ENCODE data around the gene AURKB. TPM values are rescaled to one million over a fixed set of nuclear protein-coding genes. Genes with fewer than 3 reads are reported as not detected.

Gene AURKB
- total and polyA plus RNA-seq, 10 donors: 2.4 to 30.9 (median 10.5) TPM

- WGBS, 5 donors: 13 to 19% (median 15%) methylated on average over 10 of the region's 10 CpGs
- no peak for TF ChIP-seq POLR2AphosphoS5 (IDR thresholded peaks at IDR 0.05)
- TF ChIP-seq POLR2A (IDR thresholded peaks at IDR 0.05): no peak
- no peak for TF ChIP-seq CTCF (IDR thresholded peaks at IDR 0.05 in 8 of 11, conservative IDR thresholded peaks at IDR 0.05 in 3 of 11)
Observed at GRCh38 chr17:8249621-8250500, 39.5 kb upstream of the AURKB start.

GRCh38 chr17:8248751-8249607 is 38.6 kb upstream of the AURKB start, which contains the start of gene PFAS:
TSS of gene PFAS (plus strand) at chr17:8249289. CDS start at chr17:8253938, 4,649 bp downstream.
- intact Hi-C loops (cut with DNase I; ENCODE audit: low total_unique reads): no loop called here
- Histone ChIP-seq H3K9me3 (no peaks in the 10 kb centered on the region), H3K4me3 (peak within 1 kb of the TSS; percentile 62 to 90 (median 77)), H3K4me1 (peaks cover 7 to 45% (median 38%) of the 10 kb centered on the region in 6 donors), H3K27ac (peak within 1 kb of the TSS; percentile 99 to 100 (median 99)), H3K27me3 (replicated peaks in 1 of 7) (no peaks in the 10 kb centered on the region), H3K36me3 (peaks cover 0 to 23% (median 11%) of the 10 kb centered on the region in 6 donors)
- 0 to 1% (median 0%) methylated on average over 30 to 58 of the region's 58 CpGs for WGBS, 5 donors
- peak; percentile 90 to 95 (median 92) for TF ChIP-seq POLR2AphosphoS5 (IDR thresholded peaks at IDR 0.05)
- TF ChIP-seq CTCF (IDR thresholded peaks at IDR 0.05 in 8 of 11, conservative IDR thresholded peaks at IDR 0.05 in 3 of 11): peak in 3 of 11 experiments; percentile 3 to 36 (median 12)
- peak in 2 of 3 donors; percentile 20 to 51 for TF ChIP-seq POLR2A (IDR thresholded peaks at IDR 0.05)
- peak; percentile 100 for DNase-seq

More at GRCh38 chr17:8249621-8250500, 39.5 kb upstream of the AURKB start:
- peaks cover 0 to 24% (median 16%) of the 10 kb centered on the region in 6 donors for H3K36me3 ChIP-seq
- H3K4me3 ChIP-seq: peak overlapping the region; percentile 62 to 90 (median 77)
- peaks cover 7 to 36% (median 32%) of the 10 kb centered on the region in 6 donors for H3K4me1 ChIP-seq
- intact Hi-C loops (cut with DNase I; ENCODE audit: low total_unique reads): no loop called here
- no peak for DNase-seq
- peak overlapping the region; percentile 99 to 100 (median 99) for H3K27ac ChIP-seq
- H3K9me3 ChIP-seq: no peaks in the 10 kb centered on the region
- no peaks in the 10 kb centered on the region for H3K27me3 ChIP-seq (replicated peaks in 1 of 7)

- TF ChIP-seq POLR2AphosphoS5 (IDR thresholded peaks at IDR 0.05) (no peak), POLR2A (IDR thresholded peaks at IDR 0.05) (no peak), CTCF (IDR thresholded peaks at IDR 0.05 in 8 of 11, conservative IDR thresholded peaks at IDR 0.05 in 3 of 11) (no peak)
- no peaks in the 10 kb centered on the region for H3K27me3 ChIP-seq (replicated peaks in 1 of 7)
- no peaks in the 10 kb centered on the region for H3K9me3 ChIP-seq
- no peak for DNase-seq
- 96 to 98% (median 97%) methylated on average over 8 of the region's 8 CpGs for WGBS, 5 donors
- peak overlapping the region in 2 of 8 donors; percentile 20 to 99 for H3K27ac ChIP-seq
- intact Hi-C loops (cut with DNase I; ENCODE audit: low total_unique reads): no loop called here
- no peak overlapping the region for H3K4me3 ChIP-seq
- peaks cover 3 to 66% (median 36%) of the 10 kb centered on the region in 6 donors for H3K4me1 ChIP-seq
- peaks cover 0 to 59% (median 33%) of the 10 kb centered on the region in 6 donors for H3K36me3 ChIP-seq
Observed at GRCh38 chr17:8244768-8245167, 34.4 kb upstream of the AURKB start.

Measured in spleen (tissue), 11 donors.